Frontal cortex (tissue), 4 donors: ENCODE measurements around the gene FIS1. TPM values are rescaled to one million over a fixed set of nuclear protein-coding genes. Genes with fewer than 3 reads are reported as not detected.
"Not testable (repeated sequence)": the region's sequence is repeated elsewhere in the genome, so short reads cannot be mapped to it uniquely, and the experiment has no call there.

ENCODE experiments used
- DNase-seq, 2 donors: peaks; one replicate each; pipeline ENCODE4 v3.0.0; 2012; ENCODE audit warnings: low spot score in 2 of 2
- FAIRE-seq: peaks from 2 replicates; lab custom pipeline; 2012; peaks lifted over from hg19 to GRCh38; lab: Jason Lieb, UNC
- small RNA-seq: library from RNA; depleted of rRNA; stranded (forward); fragments of <200 nt; gene quantifications from one replicate; pipeline ENCODE3, GENCODE V24; 2014
- total RNA-seq: library from RNA; depleted of rRNA; stranded (reverse); fragments of >200 nt; gene quantifications from one replicate; pipeline ENCODE4 v1.2.3, GENCODE V29; 2014
- donor health status: control.
- donor health status: control.
- donor health status: control.

The FIS1 gene
- total RNA-seq, 1 donor from 2014 or later: 58.7 TPM

DNA sequence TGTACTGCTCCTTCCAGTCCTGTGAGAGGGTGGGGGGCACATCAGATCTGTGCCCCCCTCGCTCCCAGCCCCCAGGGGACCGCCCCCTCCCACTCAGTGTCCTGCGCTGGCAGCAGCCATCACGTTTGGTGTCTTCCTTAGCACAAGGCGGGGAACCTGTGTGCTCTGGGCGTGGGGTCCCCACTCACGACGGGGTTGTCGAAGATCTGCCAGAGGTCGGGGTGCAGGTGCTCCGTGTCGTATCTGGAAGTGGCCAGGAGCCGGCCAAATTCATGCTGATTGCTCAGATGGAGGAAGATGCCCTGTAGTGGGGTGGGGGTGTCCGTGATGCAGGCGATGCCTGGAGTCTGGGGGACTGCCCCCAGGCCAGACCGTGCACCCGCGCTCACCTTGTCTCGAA, 34.7 kb downstream of the FIS1 start:
- DNase-seq (no peak), FAIRE-seq (no peak)

DNA sequence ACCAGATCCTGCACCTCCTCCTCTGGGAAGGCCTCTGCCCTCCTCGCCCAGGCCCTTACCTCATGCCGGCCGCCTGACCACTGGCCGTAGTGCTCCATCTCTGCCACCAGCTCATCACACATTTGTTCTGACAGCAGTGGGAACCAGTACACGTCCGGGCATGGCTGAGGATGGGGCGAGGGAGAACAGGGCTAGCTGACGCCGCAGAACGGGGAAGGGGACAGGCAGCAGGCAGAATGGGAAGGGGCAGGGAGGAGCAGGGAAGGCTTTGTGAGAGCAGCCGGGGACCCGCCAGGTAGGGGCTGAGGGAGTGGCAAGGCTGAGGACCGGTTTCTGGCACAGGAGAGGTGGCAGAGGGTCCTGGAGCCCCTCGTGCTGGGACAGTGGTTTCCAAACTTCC, 36.1 kb downstream of the FIS1 start:
- FAIRE-seq: no peak
- no peak for DNase-seq

DNA sequence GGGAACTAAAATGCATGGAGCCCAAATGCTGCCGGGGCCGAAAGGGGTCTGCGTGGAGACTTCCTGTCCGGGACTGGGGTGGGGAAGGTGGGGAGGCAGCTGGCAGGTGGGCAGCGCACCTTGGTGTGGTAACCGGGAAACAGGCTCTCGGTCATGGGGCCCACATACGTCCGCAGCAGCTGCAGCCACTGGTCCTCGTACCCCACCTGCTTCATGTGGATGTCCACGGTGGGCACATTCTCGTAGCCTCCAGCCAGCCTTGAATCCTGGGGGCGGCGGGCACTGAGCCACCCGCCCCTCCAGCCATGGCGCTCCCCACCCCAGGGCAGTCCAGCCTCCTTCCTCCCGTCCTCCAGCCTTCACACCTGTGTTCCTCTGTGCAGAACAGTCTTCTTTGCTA, 37.4 kb downstream of the FIS1 start:
- FAIRE-seq: no peak

DNA sequence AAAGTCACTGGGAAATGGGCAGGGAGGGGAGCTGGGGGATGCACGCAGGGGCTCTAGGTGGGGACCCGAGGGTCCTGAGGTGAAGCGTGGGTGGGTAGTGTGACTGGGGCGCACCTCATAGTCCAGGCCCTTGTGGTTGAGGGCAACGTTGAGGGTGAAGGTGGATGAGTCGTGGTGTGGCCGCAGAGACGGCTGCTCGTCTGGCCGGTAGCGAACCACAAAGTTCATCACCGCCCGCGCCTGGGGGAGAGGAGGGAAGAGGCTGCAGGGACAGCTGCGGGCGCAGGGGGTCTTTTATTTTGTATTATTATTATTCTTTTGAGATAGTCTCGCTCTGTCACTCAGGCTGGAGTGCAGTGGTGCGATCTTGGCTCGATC, 38.2 kb downstream of the FIS1 start:
- FAIRE-seq (no peak), DNase-seq (no peak)

More for the DNA sequence above, 37.4 kb downstream of the FIS1 start:
- no peak for DNase-seq

DNA sequence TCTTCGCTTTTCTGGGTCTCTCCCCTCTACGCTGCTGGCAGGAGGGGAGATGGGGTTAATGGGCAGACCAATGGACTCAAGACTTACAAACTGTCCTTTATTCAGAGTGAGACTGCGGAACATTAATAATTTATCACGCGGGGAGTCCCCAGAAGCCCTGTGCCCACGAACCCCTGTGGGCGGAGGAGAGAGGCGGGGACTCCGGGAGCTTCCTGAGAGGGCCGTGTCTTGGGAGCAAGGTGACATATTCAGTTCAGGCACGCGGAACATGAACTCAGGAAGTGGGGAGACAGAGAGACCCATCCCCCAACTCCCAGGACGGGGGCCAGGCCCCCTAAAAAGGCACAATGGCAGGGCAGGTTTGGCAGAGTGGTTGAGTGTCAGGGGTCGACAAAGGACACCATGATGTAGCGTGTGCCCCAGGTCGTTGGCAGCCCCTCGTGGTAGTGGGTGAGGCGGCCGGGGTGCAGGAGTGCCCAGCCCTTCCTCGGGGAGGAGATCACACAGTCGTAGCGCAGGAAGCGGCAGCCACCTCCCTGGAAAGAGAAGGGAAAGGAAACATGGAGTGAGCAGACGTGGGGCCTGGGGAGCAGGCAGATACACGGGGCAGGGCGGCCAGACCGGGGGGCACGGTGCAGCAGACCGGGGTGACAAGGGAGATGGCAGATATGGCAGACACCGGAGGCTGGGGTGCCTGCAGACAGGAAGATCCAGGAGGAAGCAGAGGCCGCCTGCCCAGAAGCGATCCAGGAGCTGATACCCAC, 38.8 kb downstream of the FIS1 start:
- FAIRE-seq: no peak
- no peak for DNase-seq

DNA sequence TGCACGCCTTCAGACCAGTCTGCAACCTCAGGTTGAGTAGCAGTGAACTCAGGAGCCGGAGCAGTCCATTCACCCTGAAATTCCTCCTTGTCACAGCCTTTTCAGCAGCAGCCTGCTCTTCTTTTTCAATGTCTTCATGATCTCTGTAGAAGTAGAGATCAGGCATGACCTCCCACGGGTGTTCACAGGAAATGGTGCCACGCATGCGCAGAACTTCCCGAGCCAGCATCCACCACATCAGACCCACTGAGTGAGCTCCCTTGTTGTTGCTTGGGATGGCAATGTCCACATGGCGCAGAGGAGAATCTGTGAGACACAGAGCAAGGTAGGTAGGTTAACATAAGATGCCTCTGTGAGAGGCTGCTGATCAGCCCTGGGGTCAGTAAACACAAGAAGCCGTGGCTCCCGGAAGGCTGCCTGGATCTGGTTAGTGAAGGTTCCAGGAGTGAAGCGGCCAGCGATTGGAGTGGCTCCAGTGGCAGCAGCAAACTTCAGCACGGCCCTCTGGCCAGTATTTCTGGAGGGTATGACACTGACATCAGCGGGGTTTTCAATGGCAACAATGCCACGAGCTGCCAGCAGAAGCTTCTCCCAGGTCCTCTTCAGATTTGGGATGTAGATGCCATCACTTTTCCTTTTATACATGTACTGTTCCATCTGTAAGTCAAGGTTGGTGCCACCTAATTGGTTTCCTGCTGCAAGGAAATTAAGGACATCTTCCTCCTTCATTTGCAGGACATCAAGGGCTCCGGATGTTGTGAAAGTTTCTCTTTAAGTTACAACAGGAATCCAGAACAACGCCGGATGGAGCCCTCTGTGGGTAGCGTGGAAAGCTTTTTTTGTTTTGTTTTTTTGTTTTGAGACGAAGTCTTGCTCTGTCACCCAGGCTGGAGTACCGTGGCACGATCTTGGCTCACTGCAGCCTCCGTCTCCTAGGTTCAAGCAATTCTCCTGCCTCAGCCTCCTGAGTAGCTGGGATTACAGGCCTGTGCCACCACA, 40.8 kb downstream of the FIS1 start:
- DNase-seq, FAIRE-seq: not testable (repeated sequence)

DNA sequence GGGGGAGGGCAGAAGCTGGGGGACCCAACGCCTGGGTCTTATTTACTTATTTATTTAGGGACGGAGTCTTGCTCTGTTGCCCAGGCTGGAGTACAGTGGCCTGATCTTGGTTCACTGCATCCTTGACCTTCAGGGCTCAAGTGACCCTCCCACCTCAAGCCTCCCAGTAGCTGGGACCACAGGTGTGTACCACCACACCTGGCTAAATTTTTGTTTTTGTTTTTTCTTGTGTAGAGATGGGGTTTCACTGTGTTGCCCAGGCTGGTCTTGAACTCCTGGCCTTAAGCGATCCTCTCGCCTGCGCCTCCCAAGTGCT, 42.3 kb downstream of the FIS1 start:
- no peak for DNase-seq
- FAIRE-seq: no peak

DNA sequence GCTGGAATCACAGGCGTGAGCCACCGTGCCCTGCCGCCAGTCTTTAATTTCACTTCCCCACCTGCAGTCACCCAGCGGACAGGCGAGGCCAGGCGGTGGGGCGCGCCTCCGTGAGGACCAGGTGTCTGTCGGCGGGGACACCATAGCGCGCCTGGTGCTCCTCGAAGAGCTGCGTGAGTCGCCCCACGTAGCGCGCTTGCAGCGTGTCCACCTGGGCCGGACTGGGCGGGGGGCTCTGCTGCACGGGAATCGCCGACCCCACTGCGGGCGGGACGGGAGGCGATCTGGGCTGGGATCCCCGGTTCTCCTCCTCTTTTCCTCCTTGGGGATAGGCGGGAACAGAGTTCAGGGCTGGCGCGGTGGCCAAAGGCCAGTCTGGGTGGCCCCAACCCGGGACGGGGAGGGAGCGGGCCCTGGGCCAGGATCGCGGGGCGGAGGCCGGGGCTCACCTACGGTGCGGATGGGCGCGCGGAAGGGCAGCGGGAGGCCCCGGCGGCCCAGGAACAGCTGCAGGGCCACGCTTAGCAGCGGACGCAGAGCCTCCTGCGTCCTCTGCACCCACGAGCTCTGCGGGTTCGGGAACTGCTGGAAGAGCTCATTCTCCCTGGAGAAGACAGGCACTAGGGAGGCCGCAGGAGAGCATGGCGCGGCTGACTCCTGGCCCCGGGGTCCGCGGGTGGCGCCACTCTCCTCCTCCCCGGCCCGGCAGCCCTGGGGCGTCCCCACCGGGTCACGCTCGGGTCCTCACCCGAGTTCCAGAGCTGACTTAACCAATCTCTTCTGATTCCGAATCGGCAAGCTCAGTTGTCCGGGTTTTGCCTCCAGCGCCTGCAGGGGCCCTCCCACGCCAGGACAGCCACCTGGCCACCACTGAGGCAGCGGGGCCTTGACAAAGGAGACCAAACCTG, 42.9 kb downstream of the FIS1 start:
- FAIRE-seq: no peak
- no peak for DNase-seq

DNA sequence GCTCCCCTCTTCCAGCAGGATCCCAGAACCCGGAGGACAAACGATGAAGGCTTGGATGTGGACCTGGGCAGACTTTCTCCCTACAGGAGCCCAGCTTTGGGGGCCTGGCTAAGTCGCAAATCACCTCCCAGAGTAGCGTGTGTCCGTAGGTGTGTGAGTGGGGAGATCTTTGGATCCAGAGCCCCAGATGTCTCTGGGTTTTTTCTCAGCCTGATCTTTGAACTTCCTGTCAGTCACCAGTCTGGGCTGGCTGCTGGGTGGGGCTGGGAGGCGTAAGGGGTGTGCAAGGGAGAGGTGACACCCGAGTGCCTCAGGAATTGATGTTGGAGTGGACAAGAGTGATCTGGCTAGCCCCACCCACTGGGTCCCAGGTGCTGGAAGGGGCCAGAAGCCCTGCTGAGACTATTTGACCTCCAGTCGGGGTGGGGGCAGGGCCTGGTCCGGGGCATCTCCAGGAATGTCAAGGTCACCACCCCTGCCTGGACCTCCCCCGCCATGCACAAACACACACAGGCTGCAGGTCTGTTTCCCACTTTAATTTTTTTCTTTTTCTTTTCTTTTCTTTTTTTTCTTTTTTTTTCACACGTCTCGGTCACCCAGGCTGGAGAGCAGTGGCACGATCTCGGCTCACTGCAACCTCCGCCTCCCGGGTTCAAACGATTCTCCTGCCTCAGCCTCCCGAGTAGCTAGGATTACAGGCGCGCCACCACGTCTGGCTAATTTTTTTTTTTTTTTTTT, 43.9 kb downstream of the FIS1 start, which contains the start of gene MOGAT3:
Gene MOGAT3, minus strand, starts transcription at position 175 of the 738 bp plus-strand sequence. CDS start 182 bp downstream, outside the sequence.
- DNase-seq: no peak
- FAIRE-seq: no peak

DNA sequence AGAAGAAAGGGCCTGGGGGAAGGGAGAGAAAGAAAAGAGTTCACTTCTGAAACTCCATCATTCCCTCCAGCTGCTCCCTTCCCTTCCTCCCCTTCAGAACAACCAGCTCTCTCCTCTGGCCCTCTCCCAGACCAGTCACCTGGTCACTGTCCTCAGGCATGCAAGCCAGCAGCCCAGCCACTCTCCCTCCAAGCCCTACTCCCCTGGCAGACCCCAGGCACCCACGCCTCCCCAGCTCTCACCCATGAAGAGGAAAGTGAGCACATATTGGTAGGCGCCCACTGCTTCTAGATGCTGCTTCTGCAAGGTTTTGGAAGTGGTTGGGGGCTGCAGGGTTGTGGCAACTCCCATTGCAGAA, 44.4 kb downstream of the FIS1 start:
- DNase-seq: no peak
- FAIRE-seq: no peak

DNA sequence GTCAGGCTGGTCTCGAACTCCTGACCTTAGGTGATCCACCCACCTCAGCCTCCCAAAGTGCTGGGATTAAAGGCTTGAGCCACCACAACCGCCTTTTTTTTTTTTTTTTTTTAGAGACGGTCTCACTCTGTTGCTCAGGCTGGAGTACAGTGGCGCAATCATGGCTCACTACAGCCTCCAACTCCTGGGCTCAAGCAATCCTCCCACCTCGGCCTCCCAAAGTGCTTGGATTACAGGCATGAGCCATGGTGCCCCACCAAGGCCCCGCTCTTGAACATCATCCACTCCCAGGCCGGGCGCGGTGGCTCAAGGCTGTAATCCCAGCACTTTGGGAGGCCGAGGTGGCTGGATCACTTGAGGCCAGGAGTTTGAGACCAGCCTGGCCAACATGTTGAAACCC, 45.4 kb downstream of the FIS1 start:
- not testable (repeated sequence) for DNase-seq, FAIRE-seq

DNA sequence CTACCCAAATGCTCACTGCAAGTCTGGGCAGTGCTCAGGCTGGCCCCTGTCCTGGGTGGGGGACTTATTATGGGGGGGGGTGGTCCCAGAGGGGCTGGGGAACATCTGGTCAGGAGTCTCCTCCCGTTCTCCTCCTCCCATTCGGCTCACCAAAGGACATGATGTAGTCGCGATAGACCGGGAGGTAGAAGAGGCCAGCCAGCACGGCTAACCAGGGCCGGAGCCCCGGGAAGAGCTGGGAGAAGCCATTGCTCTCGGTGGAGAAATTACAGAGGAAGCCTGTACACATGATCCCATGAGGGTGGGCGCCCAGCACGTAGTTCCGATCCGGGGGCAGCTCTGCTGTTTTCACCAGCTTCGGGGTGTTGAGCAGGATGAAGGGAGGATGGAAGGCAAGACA, 46.4 kb downstream of the FIS1 start:
- DNase-seq: no peak
- FAIRE-seq: no peak

DNA sequence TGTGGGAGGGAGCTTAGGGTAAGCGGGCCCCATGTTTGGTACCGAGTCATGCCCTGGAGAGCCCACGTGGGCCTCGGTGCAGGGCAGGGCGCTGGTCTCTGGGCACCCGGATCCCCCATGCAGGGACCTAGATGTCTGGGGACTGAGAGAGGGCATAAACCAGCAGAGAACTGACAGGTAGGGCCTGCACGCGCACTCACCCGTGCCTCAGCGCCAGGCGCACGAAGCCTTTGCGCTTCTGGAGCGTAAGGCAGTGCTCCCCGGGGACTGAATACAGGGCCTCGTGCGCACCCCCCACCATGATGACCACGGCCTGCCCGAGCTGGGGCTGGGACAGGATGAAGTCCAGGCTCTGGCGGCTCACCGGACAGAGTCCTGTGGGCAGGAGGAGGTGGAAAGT, 46.9 kb downstream of the FIS1 start:
- FAIRE-seq (no peak), DNase-seq (no peak)

DNA sequence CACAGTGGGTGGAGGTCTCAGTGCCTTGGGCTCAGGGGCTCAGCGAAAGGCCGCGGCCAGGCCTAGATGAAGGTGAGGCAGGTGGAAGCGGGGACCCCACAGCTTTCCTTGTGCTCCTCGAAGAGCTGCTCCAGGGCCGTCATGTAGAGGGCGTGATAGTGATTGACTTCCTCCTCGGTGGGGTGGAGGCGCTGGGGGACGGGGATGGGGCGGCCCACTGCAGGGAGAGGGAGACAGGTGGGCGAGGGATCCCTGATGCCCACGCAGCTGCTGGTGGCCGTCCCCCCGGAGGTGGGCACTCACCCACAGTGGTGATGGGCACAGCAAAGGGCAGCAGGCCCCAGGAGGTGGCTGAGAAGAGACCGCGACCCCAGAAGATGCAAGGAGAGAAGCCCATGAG, 49.0 kb downstream of the FIS1 start:
- no peak for FAIRE-seq
- DNase-seq: no peak

Small RNA genes within 50 kb of the gene (small RNA-seq; reads per million reads assigned to genes)
- gene RNU6-1104P: not detected

Other genes with a start within 250 kb of the FIS1 start
- not detected for gene MUC17, start 225.0 kb downstream of the FIS1 start, total RNA-seq
- 0.82 TPM for gene TRIM56, start 159.6 kb downstream of the FIS1 start, total RNA-seq
- under 0.01 TPM for gene SERPINE1, start 118.0 kb downstream of the FIS1 start, total RNA-seq
- 139 TPM for gene AP1S1, start 90.6 kb downstream of the FIS1 start, total RNA-seq
- 7.7 TPM for gene VGF, start 79.5 kb downstream of the FIS1 start, total RNA-seq
- 0.82 TPM for gene NAT16, start 64.8 kb downstream of the FIS1 start, total RNA-seq
- not detected for gene MOGAT3, start 44.0 kb downstream of the FIS1 start, total RNA-seq
- 8.2 TPM for gene PLOD3, start 27.5 kb downstream of the FIS1 start, total RNA-seq
- 46.1 TPM for gene ZNHIT1, start 26.9 kb downstream of the FIS1 start, total RNA-seq
- gene CLDN15, start 7.3 kb downstream of the FIS1 start, total RNA-seq: 2.9 TPM
- 33.8 TPM for gene IFT22, start 76.7 kb upstream of the FIS1 start, total RNA-seq
- 14.3 TPM for gene COL26A1, start 117.8 kb upstream of the FIS1 start, total RNA-seq